Measurements from ENCODE around the gene HOXC9.

- no peak for TF ChIP-seq CHD1 (IDR thresholded peaks at IDR 0.05; ENCODE audit: low read depth, low read length)
- TF ChIP-seq FOS (IDR thresholded peaks at IDR 0.05; ENCODE audit: low read depth, low read length): no peak
- TF ChIP-seq CTCF (conservative IDR thresholded peaks at IDR 0.05; ENCODE audit: low read depth, low read length): no peak
- no peak for TF ChIP-seq POLR2A (IDR thresholded peaks at IDR 0.05; ENCODE audit: low read depth, low read length)
- no peak for TF ChIP-seq MAFK (IDR thresholded peaks at IDR 0.05; ENCODE audit: low read depth, low read length)
- TF ChIP-seq CEBPB (IDR thresholded peaks at IDR 0.05; ENCODE audit: low read depth, low read length): no peak
- no peak for TF ChIP-seq USF2 (IDR thresholded peaks at IDR 0.05; ENCODE audit: low read depth, low read length)
- TF ChIP-seq MAZ (IDR thresholded peaks at IDR 0.05; ENCODE audit: borderline replicate concordance, low read depth, low read length): no peak
- no peak for TF ChIP-seq RAD21 (IDR thresholded peaks at IDR 0.05; ENCODE audit: low read length)
- no peak for TF ChIP-seq RCOR1 (IDR thresholded peaks at IDR 0.05; ENCODE audit: insufficient replicate concordance, low read length)
- no peak for TF ChIP-seq RFX5 (IDR thresholded peaks at IDR 0.05; ENCODE audit: low read depth, low read length)
- TF ChIP-seq ELK1 (IDR thresholded peaks at IDR 0.05; ENCODE audit: borderline replicate concordance, low read depth, low read length): no peak
- no peak for TF ChIP-seq BHLHE40 (IDR thresholded peaks at IDR 0.05; ENCODE audit: low read depth, low read length)
- no peak for TF ChIP-seq MXI1 (IDR thresholded peaks at IDR 0.05; ENCODE audit: borderline replicate concordance, low read depth, low read length)
These were observed 11.9 kb downstream of the HOXC9 start for GRCh38 chr12:54011665-54012532.
